ENCODE data around the gene RBM23. TPM values are rescaled to one million over a fixed set of nuclear protein-coding genes. Genes with fewer than 3 reads are reported as not detected.
"Not testable (repeated sequence)": the region's sequence is repeated elsewhere in the genome, so short reads cannot be mapped to it uniquely, and the experiment has no call there.

RBM23 gene
- polyA plus RNA-seq, 1 of the 3 experiments (the other 2 are of a cell fraction) = 65.5 TPM

GRCh38 chr14:22915886-22916521 is 2.9 kb downstream of the RBM23 start (continued):
- TF ChIP-seq TAF1 (IDR thresholded peaks at IDR 0.05; ENCODE audit: borderline replicate concordance, low read depth, low read length) (no peak), FOXM1 (IDR thresholded peaks at IDR 0.05; ENCODE audit: low read depth) (no peak), TCF12 (IDR thresholded peaks at IDR 0.05) (no peak), NFIC (IDR thresholded peaks at IDR 0.05; ENCODE audit: borderline replicate concordance) (no peak), EZH2phosphoT487 (IDR thresholded peaks at IDR 0.05; ENCODE audit: borderline replicate concordance, low read depth) (no peak)

GRCh38 chr14:22914836-22915235 is 4.1 kb downstream of the RBM23 start:
- H3K9me3 ChIP-seq; H2AFZ ChIP-seq (ENCODE audit: low read depth); DNase-seq; H3K9ac ChIP-seq; H4K20me1 ChIP-seq (ENCODE audit: insufficient read depth); POLR2A ChIA-PET; H3F3A ChIP-seq (replicated peaks; ENCODE audit: insufficient read depth); H3K27ac ChIP-seq (ENCODE audit: low read depth in 2 of 2, low read length in 1 of 2); H3K27me3 ChIP-seq (ENCODE audit: insufficient read depth); H3K4me1 ChIP-seq (ENCODE audit: control insufficient read depth in 1 of 2, insufficient read depth in 2 of 2, low read depth in 1 of 2, low read length in 1 of 2); H3K4me2 ChIP-seq; H3K9me2 ChIP-seq; H3K4me3 ChIP-seq (ENCODE audit: low read depth in 2 of 2, low read length in 1 of 2): not testable (repeated sequence)
- Histone ChIP-seq H3K79me2 (ENCODE audit: insufficient read depth) (peaks cover 87% of the 10 kb centered on the region), H3K36me3 (replicated peaks in 1 of 2; ENCODE audit: control insufficient read depth in 1 of 2, insufficient read depth in 2 of 2, low read length in 1 of 2) (peaks cover 2 to 23% of the 10 kb centered on the region in 2 experiments)
- WGBS (ENCODE audit: low lambda C conversion rate) = 100% methylated on average over 4 of the region's 4 CpGs
- CTCF ChIA-PET = interaction anchor here (1.5 to 6.8 kb wide), 3 partner anchors 14 to 92 kb away, joined by 3 to 34 read pairs (median 6); no protein-coding TSS in a partner anchor

DNA sequence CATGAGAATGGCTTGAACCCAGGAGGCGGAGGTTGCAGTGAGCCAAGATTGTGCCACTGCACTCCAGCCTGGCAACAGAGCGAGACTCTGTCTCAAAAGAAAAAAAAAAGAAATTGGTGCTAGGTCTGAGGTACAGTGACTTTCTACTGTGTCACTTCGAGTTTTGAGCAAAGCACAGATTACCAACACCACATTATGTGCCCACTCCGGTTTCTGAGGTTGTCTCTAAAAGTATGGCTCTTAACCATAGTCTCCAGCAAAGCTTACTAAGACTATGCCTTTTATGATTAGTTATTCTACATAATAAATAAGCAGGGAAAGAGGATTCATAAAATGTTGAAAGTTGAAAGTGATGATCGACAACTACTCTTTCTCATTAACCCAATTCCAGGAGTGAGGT is 8.0 kb downstream of the RBM23 start:
- CTCF ChIA-PET = interaction anchor here (2.3 kb wide), 1 partner anchor 11 kb away, joined by 10 read pairs; no protein-coding TSS in a partner anchor
- no peak overlapping the region for H3K27ac ChIP-seq (ENCODE audit: low read depth in 2 of 2, low read length in 1 of 2)
- peaks cover 21 to 37% of the 10 kb centered on the region in 2 experiments for H3K36me3 ChIP-seq (replicated peaks in 1 of 2; ENCODE audit: control insufficient read depth in 1 of 2, insufficient read depth in 2 of 2, low read length in 1 of 2)
- H3K27me3 ChIP-seq (ENCODE audit: insufficient read depth) = no peaks in the 10 kb centered on the region
- H3K9me2 ChIP-seq = no peaks in the 10 kb centered on the region
- WGBS (ENCODE audit: low lambda C conversion rate) = 87% methylated on average over 5 of the region's 5 CpGs
- H3K4me2 ChIP-seq = no peak overlapping the region
- H3K9me3 ChIP-seq = no peaks in the 10 kb centered on the region
- no peak overlapping the region for H2AFZ ChIP-seq (ENCODE audit: low read depth)
- POLR2A ChIA-PET = no interaction called here
- no peaks in the 10 kb centered on the region for H4K20me1 ChIP-seq (ENCODE audit: insufficient read depth)
- no peak for DNase-seq
- H3K4me1 ChIP-seq (ENCODE audit: control insufficient read depth in 1 of 2, insufficient read depth in 2 of 2, low read depth in 1 of 2, low read length in 1 of 2) = no peaks in the 10 kb centered on the region
- no peak overlapping the region for H3K9ac ChIP-seq
- TF ChIP-seq USF1 (IDR thresholded peaks at IDR 0.05; ENCODE audit: borderline replicate concordance, low read depth) (no peak), RFX5 (IDR thresholded peaks at IDR 0.05; ENCODE audit: low read length) (no peak), RCOR1 (IDR thresholded peaks at IDR 0.05; ENCODE audit: low read length) (no peak), EZH2phosphoT487 (IDR thresholded peaks at IDR 0.05; ENCODE audit: borderline replicate concordance, low read depth) (no peak), CHD2 (IDR thresholded peaks at IDR 0.05; ENCODE audit: low read length, partially characterized antibody) (no peak)
- TF ChIP-seq, protein P1, sequence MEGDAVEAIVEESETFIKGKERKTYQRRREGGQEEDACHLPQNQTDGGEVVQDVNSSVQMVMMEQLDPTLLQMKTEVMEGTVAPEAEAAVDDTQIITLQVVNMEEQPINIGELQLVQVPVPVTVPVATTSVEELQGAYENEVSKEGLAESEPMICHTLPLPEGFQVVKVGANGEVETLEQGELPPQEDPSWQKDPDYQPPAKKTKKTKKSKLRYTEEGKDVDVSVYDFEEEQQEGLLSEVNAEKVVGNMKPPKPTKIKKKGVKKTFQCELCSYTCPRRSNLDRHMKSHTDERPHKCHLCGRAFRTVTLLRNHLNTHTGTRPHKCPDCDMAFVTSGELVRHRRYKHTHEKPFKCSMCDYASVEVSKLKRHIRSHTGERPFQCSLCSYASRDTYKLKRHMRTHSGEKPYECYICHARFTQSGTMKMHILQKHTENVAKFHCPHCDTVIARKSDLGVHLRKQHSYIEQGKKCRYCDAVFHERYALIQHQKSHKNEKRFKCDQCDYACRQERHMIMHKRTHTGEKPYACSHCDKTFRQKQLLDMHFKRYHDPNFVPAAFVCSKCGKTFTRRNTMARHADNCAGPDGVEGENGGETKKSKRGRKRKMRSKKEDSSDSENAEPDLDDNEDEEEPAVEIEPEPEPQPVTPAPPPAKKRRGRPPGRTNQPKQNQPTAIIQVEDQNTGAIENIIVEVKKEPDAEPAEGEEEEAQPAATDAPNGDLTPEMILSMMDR (IDR thresholded peaks at IDR 0.05) = no peak
- H3F3A ChIP-seq (replicated peaks; ENCODE audit: insufficient read depth) = peaks cover 5% of the 10 kb centered on the region
- H3K4me3 ChIP-seq (ENCODE audit: low read depth in 2 of 2, low read length in 1 of 2) = no peak overlapping the region
- peaks cover 67% of the 10 kb centered on the region for H3K79me2 ChIP-seq (ENCODE audit: insufficient read depth)
